Transverse colon (tissue), 4 donors: ENCODE results near the gene ARHGAP6. TPM values are rescaled to one million over a fixed set of nuclear protein-coding genes. Genes with fewer than 3 reads are reported as not detected.

Experiments used
- DNase-seq: peaks from one replicate; pipeline ENCODE4 v3.0.0-alpha.2; 2019
- H3K27ac ChIP-seq, 4 donors: fragments of 200-600 bp; sonication (generic); 2 replicates each; pipeline ENCODE4 v1.5.1; 2016 to 2018; ENCODE audit warnings: inconsistent platforms in 4 of 4
- H3K27me3 ChIP-seq: fragments of 200-600 bp; sonication (generic); 2 replicates; pipeline ENCODE4 v1.5.1; 2017; ENCODE audit warnings: inconsistent platforms
- H3K36me3 ChIP-seq, 4 donors: fragments of 200-600 bp; sonication (generic); 2 replicates each; pipeline ENCODE4 v1.5.1; 2017 to 2019; ENCODE audit warnings: inconsistent platforms in 4 of 4
- H3K4me1 ChIP-seq, 4 donors: fragments of 200-600 bp; sonication (generic); 2 replicates each; pipeline ENCODE4 v1.5.1; 2017 to 2020; ENCODE audit warnings: inconsistent platforms in 4 of 4
- H3K4me3 ChIP-seq, 4 donors: fragments of 200-600 bp; sonication (generic); 1 replicate in 1 of 4; 2 replicates in 3 of 4; pipeline versions ENCODE4 v1.5.1 to v1.6.1; 2017 to 2019; ENCODE audit warnings: inconsistent platforms in 4 of 4
- H3K9me3 ChIP-seq, 2 donors: fragments of 200-600 bp; sonication (generic); 2 replicates each; pipeline ENCODE4 v1.5.1; 2017 to 2019; ENCODE audit warnings: inconsistent platforms in 2 of 2
- EP300 ChIP-seq: sonication (generic); formaldehyde crosslinking; IDR thresholded peaks from one replicate; pipeline ENCODE4 v1.6.1; 2017; ENCODE audit warnings: antibody characterized with exemption, low read depth
- POLR2A ChIP-seq: fragments of 450-650 bp; IDR thresholded peaks from one replicate; pipeline ENCODE4 v1.6.1; 2016; ENCODE audit warnings: antibody characterized with exemption, mild to moderate bottlenecking, moderate library complexity
- POLR2AphosphoS5 ChIP-seq, 3 donors: sonication (generic); formaldehyde crosslinking; IDR thresholded peaks; one replicate each; pipeline ENCODE4 v1.6.1; 2016; ENCODE audit warnings: antibody characterized with exemption in 3 of 3
- WGBS, 2 donors: methylation state at CpG; one replicate each; pipeline ENCODE4 v1.1.5; 2018; ENCODE audit warnings: low coverage in 1 of 2; 5-methylcytosine and 5-hydroxymethylcytosine counted together
- in situ Hi-C, 4 donors: fragments of 200-750 bp; cut with MboI; loops; one replicate each; pipeline versions ENCODE4 v1.15.0 to v1.15.1; 2017; ENCODE audit warnings: low sequenced_read_pairs in 3 of 4, low pct_ligation_motif_present in 1 of 4, low pct_unique_long_range_greater_than_20kb in 1 of 4
- intact Hi-C: fragments of 100-400 bp; cut with DNase I; formaldehyde crosslinking; loops from one replicate; pipeline ENCODE4 v1.15.1; 2023; ENCODE audit warnings: low total_unique reads
- total RNA-seq, 4 donors: library from RNA; depleted of rRNA; stranded (reverse); fragments of >200 nt; gene quantifications; one replicate each; pipeline ENCODE4 v1.1.0, GENCODE V29; 2016
- TF ChIP-seq, protein P1 (sequence below), 5 experiments: fragments of 200-600 bp in 3 of 5; fragments of 450-650 bp in 2 of 5; sonication (generic) in 3 of 5; IDR thresholded peaks; 1 replicate in 2 of 5; 2 replicates in 3 of 5; pipeline ENCODE4 v1.5.1; 2016 to 2017; ENCODE audit warnings: antibody characterized with exemption in 5 of 5, inconsistent platforms in 3 of 5, mild to moderate bottlenecking in 2 of 5, moderate library complexity in 1 of 5

ARHGAP6 gene
- total RNA-seq, 4 donors from 2014 or later = 5.0 to 12.4 (median 9.0) TPM

DNA sequence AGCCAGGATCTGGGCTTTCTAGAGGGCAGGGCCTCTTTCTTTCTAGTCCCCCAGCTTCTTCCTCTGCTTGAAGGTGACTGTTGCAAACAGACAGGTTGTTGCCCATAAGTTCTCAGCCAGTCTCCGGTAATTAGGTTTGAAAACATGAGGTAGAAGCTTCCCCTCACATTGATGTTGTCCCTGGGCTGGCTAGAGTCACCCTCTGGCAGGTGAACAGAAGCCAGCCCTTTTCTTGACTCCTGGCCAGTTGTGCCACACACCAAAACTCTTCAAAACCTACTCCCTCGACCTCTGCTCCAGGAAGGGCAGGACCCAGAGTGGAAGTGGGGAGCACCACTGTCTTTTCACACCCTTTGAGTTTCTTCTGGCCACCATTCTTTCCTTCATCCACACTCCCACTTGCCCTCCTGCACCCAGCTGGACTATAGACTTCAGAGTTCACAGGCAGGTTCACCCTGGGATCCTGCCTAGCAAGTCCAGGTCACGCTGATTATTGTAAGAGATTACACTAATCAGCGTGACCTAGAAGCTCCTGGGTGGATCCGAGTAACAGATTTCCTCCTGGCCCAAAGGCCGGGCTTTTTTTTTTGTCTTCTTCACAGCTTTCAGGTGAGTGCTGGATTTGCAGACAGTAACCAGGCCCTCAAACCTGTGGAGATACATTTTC is 37.4 kb upstream of the ARHGAP6 start:
- intact Hi-C loops (no loop called here), in situ Hi-C loops (no loop called here)
- no peak overlapping the region for H3K4me3 ChIP-seq
- H3K27ac ChIP-seq = no peak overlapping the region
- H3K27me3 ChIP-seq = no peaks in the 10 kb centered on the region
- WGBS, 2 donors = 51% methylated on average over 6 of the region's 6 CpGs; no CpG with 5 or more reads in 1 of the 2 donors
- H3K4me1 ChIP-seq = no peaks in the 10 kb centered on the region
- DNase-seq = no peak
- no peaks in the 10 kb centered on the region for H3K36me3 ChIP-seq
- no peak for TF ChIP-seq EP300
- TF ChIP-seq POLR2AphosphoS5 (IDR thresholded peaks at IDR 0.05) = no peak
- no peak for TF ChIP-seq POLR2A
- TF ChIP-seq, protein P1, sequence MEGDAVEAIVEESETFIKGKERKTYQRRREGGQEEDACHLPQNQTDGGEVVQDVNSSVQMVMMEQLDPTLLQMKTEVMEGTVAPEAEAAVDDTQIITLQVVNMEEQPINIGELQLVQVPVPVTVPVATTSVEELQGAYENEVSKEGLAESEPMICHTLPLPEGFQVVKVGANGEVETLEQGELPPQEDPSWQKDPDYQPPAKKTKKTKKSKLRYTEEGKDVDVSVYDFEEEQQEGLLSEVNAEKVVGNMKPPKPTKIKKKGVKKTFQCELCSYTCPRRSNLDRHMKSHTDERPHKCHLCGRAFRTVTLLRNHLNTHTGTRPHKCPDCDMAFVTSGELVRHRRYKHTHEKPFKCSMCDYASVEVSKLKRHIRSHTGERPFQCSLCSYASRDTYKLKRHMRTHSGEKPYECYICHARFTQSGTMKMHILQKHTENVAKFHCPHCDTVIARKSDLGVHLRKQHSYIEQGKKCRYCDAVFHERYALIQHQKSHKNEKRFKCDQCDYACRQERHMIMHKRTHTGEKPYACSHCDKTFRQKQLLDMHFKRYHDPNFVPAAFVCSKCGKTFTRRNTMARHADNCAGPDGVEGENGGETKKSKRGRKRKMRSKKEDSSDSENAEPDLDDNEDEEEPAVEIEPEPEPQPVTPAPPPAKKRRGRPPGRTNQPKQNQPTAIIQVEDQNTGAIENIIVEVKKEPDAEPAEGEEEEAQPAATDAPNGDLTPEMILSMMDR (IDR thresholded peaks at IDR 0.05) = no peak
- H3K9me3 ChIP-seq = no peaks in the 10 kb centered on the region

- DNase-seq = no peak
- H3K4me3 ChIP-seq = no peak overlapping the region
- no peaks in the 10 kb centered on the region for H3K36me3 ChIP-seq
- no peaks in the 10 kb centered on the region for H3K4me1 ChIP-seq
- H3K27me3 ChIP-seq = no peaks in the 10 kb centered on the region
- TF ChIP-seq, protein P1 (IDR thresholded peaks at IDR 0.05) = no peak
- TF ChIP-seq POLR2A = no peak
- TF ChIP-seq EP300 = no peak
- TF ChIP-seq POLR2AphosphoS5 (IDR thresholded peaks at IDR 0.05) = no peak
- no peaks in the 10 kb centered on the region for H3K9me3 ChIP-seq
- intact Hi-C loops (no loop called here), in situ Hi-C loops (no loop called here)
- WGBS, 2 donors = 88% methylated on average over 3 of the region's 3 CpGs; no CpG with 5 or more reads in 1 of the 2 donors
- no peak overlapping the region for H3K27ac ChIP-seq
Observed at GRCh38 chrX:11702420-11702819, 36.7 kb upstream of the ARHGAP6 start.

DNA sequence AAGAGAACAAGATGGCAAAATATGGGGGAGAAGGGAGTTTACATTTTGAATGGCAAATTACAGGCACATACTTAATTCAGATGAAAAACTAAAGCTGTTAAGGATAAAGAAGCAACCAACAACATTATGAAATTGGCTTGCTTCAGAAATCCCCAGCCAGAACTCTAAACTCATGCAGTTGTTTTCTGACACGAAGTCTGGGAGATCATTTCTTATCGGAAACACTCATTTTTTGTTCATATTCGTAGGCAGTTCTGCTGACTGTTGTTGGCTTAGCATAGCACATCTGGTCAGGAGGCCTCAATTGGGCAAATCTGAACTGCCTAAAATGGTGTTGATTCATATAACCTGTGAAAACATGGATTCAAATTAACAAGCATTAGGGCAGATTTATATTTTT is 33.0 kb upstream of the ARHGAP6 start:
- no peaks in the 10 kb centered on the region for H3K27me3 ChIP-seq
- no peaks in the 10 kb centered on the region for H3K36me3 ChIP-seq
- 76% methylated on average over 3 of the region's 3 CpGs; no CpG with 5 or more reads in 1 of the 2 donors for WGBS, 2 donors
- no peaks in the 10 kb centered on the region for H3K4me1 ChIP-seq
- DNase-seq = no peak
- no peak overlapping the region for H3K4me3 ChIP-seq
- H3K9me3 ChIP-seq = no peaks in the 10 kb centered on the region
- no peak overlapping the region for H3K27ac ChIP-seq
- in situ Hi-C loops (no loop called here), intact Hi-C loops (no loop called here)
- TF ChIP-seq EP300 = no peak
- no peak for TF ChIP-seq POLR2AphosphoS5 (IDR thresholded peaks at IDR 0.05)

DNA sequence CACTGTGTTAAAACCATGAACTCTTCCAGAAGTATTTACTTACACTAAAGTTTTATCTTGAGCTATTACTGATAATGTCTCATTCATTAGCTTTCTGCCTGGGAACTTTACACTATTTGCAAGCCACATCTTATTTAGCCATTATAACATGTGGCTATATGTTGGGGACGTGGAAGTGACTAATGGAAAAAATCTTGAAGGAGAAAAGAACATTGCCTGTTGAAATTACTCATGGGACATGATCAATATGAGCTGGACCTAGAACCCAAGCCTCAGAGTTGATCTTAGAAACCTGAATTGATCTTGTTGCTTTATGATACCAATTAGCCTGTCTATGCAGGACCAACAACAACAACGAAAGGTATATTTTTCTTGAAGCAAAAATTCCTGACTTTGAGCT is 22.5 kb upstream of the ARHGAP6 start:
- Histone ChIP-seq H3K27me3 (no peaks in the 10 kb centered on the region), H3K9me3 (no peaks in the 10 kb centered on the region), H3K4me3 (no peak overlapping the region), H3K36me3 (no peaks in the 10 kb centered on the region), H3K4me1 (no peaks in the 10 kb centered on the region), H3K27ac (no peak overlapping the region)
- in situ Hi-C loops = no loop called here
- 62% methylated on average over 2 of the region's 2 CpGs; no CpG with 5 or more reads in 1 of the 2 donors for WGBS, 2 donors
- no peak for DNase-seq
- TF ChIP-seq, protein P1 (IDR thresholded peaks at IDR 0.05) = no peak
- no peak for TF ChIP-seq EP300
- no peak for TF ChIP-seq POLR2A
- TF ChIP-seq POLR2AphosphoS5 (IDR thresholded peaks at IDR 0.05) = no peak
- intact Hi-C loops = no loop called here

DNA sequence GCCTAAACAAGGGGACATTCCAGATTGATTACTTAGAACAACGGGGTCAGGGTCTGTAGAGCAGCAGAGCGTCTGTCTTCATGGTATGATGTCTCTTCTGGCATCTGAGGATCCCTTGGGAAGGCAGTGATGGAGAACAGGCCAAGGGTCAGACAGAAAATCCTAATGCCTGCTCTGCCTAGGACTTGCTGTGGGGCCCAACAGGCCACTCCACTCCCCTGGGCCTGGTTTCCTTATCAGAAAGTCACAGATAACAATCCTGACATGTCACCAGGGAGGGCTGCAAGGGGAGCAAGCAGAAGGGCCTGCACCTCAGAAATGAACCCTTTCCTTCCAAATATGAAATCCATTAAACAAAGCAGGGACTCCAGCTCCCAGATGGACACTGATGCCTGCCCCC is 21.4 kb upstream of the ARHGAP6 start:
- Histone ChIP-seq H3K9me3 (no peaks in the 10 kb centered on the region), H3K27me3 (no peaks in the 10 kb centered on the region), H3K27ac (no peak overlapping the region), H3K4me1 (no peaks in the 10 kb centered on the region), H3K4me3 (no peak overlapping the region), H3K36me3 (no peaks in the 10 kb centered on the region)
- DNase-seq = no peak
- intact Hi-C loops = no loop called here
- WGBS, 2 donors = 71% methylated on average over 2 of the region's 2 CpGs; no CpG with 5 or more reads in 1 of the 2 donors
- in situ Hi-C loops = no loop called here
- TF ChIP-seq POLR2AphosphoS5 (IDR thresholded peaks at IDR 0.05) = no peak
